Common myeloid progenitor, CD34-positive (primary cell): ENCODE results near the gene FHIT.

Experiments used
- CTCF ChIA-PET: fragments of 350-600 bp; sonication (Branson Sonifier 250); formaldehyde crosslinking; loops from one replicate; lab custom pipeline; 2021; ENCODE audit warnings: antibody characterized with exemption; lab: Charles Lee
- POLR2A ChIA-PET: fragments of 350-600 bp; sonication (Branson Sonifier 250); formaldehyde crosslinking; loops from one replicate; lab custom pipeline; 2021; ENCODE audit warnings: antibody characterized with exemption; lab: Charles Lee
- DNase-seq, 3 donors: peaks; one replicate each; pipeline versions ENCODE4 v3.0.0 to v3.0.0-alpha.2; 2013
- H3K27ac ChIP-seq, 2 experiments: 1 replicate in 1 of 2; 2 replicates in 1 of 2; pipeline ENCODE4 v1.7.0; 2013; ENCODE audit warnings: inconsistent platforms in 2 of 2, low read length in 2 of 2, mild to moderate bottlenecking in 2 of 2, low read depth in 1 of 2, moderate library complexity in 1 of 2; ENCODE audit not compliant: severe bottlenecking in 2 of 2, insufficient read depth in 1 of 2, poor library complexity in 1 of 2
- H3K27me3 ChIP-seq, 5 experiments: replicated peaks in 2 of 5; 1 replicate in 3 of 5; 2 replicates in 2 of 5; pipeline versions ENCODE4 v1.6.1 to v1.7.0; 2013; ENCODE audit warnings: low read length in 4 of 5, mild to moderate bottlenecking in 2 of 5, moderate library complexity in 2 of 5, inconsistent platforms in 1 of 5; ENCODE audit not compliant: insufficient read depth in 5 of 5, control insufficient read depth in 4 of 5
- H3K36me3 ChIP-seq, 4 experiments: 1 replicate in 2 of 4; 2 replicates in 2 of 4; pipeline versions ENCODE4 v1.6.1 to v1.7.0; 2013; ENCODE audit warnings: low read length in 3 of 4, control low read depth in 1 of 4, mild to moderate bottlenecking in 1 of 4; ENCODE audit not compliant: control insufficient read depth in 4 of 4, insufficient read depth in 4 of 4
- H3K4me1 ChIP-seq, 4 experiments: 1 replicate in 3 of 4; 2 replicates in 1 of 4; pipeline versions ENCODE4 v1.6.1 to v1.7.1; 2013; ENCODE audit warnings: low read length in 3 of 4, mild to moderate bottlenecking in 3 of 4, control low read depth in 1 of 4, inconsistent platforms in 1 of 4, moderate library complexity in 1 of 4; ENCODE audit not compliant: control insufficient read depth in 4 of 4, insufficient read depth in 4 of 4; ENCODE audit errors: control extremely low read depth in 1 of 4
- H3K4me3 ChIP-seq, 7 experiments: 1 replicate in 4 of 7; 2 replicates in 3 of 7; pipeline versions ENCODE4 v1.5.1 to v1.7.0; 2013; ENCODE audit warnings: mild to moderate bottlenecking in 7 of 7, low read length in 6 of 7, moderate library complexity in 6 of 7, inconsistent platforms in 2 of 7, low read depth in 2 of 7, control low read depth in 1 of 7; ENCODE audit not compliant: insufficient read depth in 4 of 7, control insufficient read depth in 1 of 7; ENCODE audit errors: extremely low read depth in 1 of 7
- H3K9me3 ChIP-seq, 5 experiments: 1 replicate in 4 of 5; 2 replicates in 1 of 5; pipeline versions ENCODE4 v1.6.1 to v1.7.1; 2013; ENCODE audit warnings: low read length in 4 of 5, mild to moderate bottlenecking in 2 of 5, inconsistent platforms in 1 of 5, low read depth in 1 of 5, moderate library complexity in 1 of 5; ENCODE audit not compliant: control insufficient read depth in 4 of 5, insufficient read depth in 2 of 5; ENCODE audit errors: control extremely low read depth in 1 of 5
- WGBS: methylation state at CpG from one replicate; pipeline ENCODE4 v1.1.5; 2013; ENCODE audit not compliant: insufficient coverage; 5-methylcytosine and 5-hydroxymethylcytosine counted together

Gene FHIT

DNA sequence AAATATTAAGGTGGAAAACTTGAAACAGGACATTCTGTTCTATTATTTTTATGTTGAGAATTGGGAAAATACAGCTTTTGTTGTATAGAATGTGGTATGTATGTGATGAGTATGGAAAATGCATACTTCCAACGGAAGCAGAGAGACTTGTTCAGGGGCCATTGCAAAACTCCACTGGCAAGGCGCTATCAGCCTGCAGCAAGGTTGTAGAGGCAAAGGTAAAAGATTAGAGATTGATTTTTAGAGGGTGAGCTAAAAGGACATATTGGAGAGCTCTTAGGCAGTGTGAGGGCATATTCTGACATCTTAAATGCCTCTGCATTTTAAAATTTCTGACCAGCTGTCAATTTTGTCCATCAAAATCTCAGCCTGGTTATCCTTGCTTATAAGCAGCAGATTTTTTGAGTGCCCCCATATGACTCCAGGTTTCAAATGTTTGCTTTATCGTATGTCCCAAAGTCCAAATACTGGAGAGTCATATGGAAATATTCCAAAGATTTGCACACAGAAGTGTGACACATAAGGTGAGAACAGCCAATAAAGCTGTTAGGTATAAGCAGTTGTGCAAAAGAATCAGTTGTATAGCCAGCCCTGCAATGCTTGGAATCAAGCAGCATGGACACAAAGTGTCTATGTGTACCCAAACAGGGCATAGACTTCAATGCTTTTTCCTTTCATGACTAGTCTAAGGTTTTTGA lies 829.4 kb downstream of the FHIT start:
- POLR2A ChIA-PET = no interaction called here

GRCh38 chr3:60417576-60417975 lies 833.7 kb downstream of the FHIT start:
- POLR2A ChIA-PET = no interaction called here
- 96% methylated on average over 4 of the region's 4 CpGs for WGBS

More for the DNA sequence above, 829.4 kb downstream of the FHIT start:
- H3K4me1 ChIP-seq = no peaks in the 10 kb centered on the region
- H3K27me3 ChIP-seq = no peaks in the 10 kb centered on the region
- CTCF ChIA-PET = no interaction called here
- no peaks in the 10 kb centered on the region for H3K9me3 ChIP-seq
- no peak for DNase-seq
- H3K36me3 ChIP-seq = no peaks in the 10 kb centered on the region
- H3K27ac ChIP-seq = no peak overlapping the region
- no peak overlapping the region for H3K4me3 ChIP-seq
- 100% methylated on average over 2 of the region's 3 CpGs for WGBS

DNA sequence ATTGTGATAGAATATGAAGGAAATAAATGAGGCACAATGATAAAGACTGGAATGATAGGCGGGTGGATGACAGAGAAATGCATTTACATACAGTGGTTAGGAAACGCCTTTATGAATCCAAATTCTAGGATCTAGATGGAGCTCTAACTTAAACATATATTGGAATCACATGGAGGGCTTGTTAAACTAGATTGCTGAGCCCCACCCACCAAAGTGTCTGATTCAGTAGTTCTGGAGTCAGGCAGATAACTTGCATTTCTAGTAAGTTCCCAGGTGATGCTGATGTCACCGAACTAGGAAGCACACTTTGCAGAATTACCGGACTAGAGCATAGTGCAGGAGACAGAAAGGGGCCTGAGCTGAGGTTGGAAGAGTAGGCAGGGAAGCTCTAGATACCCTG lies 837.2 kb downstream of the FHIT start:
- Histone ChIP-seq H3K27me3 (no peaks in the 10 kb centered on the region), H3K36me3 (no peaks in the 10 kb centered on the region), H3K27ac (no peak overlapping the region), H3K9me3 (peaks cover 0 to 2% (median 0%) of the 10 kb centered on the region in 5 experiments), H3K4me3 (no peak overlapping the region), H3K4me1 (no peaks in the 10 kb centered on the region)
- CTCF ChIA-PET = interaction anchor here (0.9 kb wide), 1 partner anchor 919 kb away, joined by 3 read pairs; no protein-coding TSS in a partner anchor
- POLR2A ChIA-PET = no interaction called here
- 97% methylated on average over 4 of the region's 4 CpGs for WGBS
- DNase-seq = no peak

More at GRCh38 chr3:60417576-60417975, 833.7 kb downstream of the FHIT start:
- H3K9me3 ChIP-seq = no peaks in the 10 kb centered on the region
- H3K4me3 ChIP-seq = no peak overlapping the region
- no peaks in the 10 kb centered on the region for H3K4me1 ChIP-seq
- H3K27ac ChIP-seq = no peak overlapping the region
- no peak for DNase-seq
- no peaks in the 10 kb centered on the region for H3K27me3 ChIP-seq
- no peaks in the 10 kb centered on the region for H3K36me3 ChIP-seq
- CTCF ChIA-PET = no interaction called here

DNA sequence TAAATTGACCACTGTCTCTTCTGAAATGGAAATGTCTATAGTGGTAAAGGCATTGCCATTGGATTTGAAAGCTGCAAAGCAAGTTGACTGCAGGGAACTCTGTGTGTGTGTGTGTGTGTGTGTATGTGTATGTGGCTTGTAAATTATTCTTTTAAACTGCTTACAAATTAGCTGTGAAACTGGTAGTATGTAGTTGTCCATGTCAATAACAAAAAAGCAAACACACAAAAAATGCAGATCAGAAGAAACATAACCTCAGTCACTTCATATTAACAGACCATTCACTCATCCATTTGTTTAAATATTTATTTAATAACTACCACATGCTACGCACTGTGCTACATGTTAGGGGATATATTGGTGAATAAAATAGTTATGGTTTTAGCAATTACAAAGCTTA lies 837.7 kb downstream of the FHIT start:
- Histone ChIP-seq H3K9me3 (peaks cover 0 to 2% (median 0%) of the 10 kb centered on the region in 5 experiments), H3K27ac (no peak overlapping the region), H3K4me1 (no peaks in the 10 kb centered on the region), H3K27me3 (no peaks in the 10 kb centered on the region), H3K4me3 (no peak overlapping the region), H3K36me3 (no peaks in the 10 kb centered on the region)
- DNase-seq = no peak
- ChIA-PET POLR2A (no interaction called here), CTCF (interaction anchor here (0.9 kb wide), 1 partner anchor 919 kb away, joined by 3 read pairs; no protein-coding TSS in a partner anchor)
- WGBS = no CpG with 5 or more reads among the region's 1 CpG

DNA sequence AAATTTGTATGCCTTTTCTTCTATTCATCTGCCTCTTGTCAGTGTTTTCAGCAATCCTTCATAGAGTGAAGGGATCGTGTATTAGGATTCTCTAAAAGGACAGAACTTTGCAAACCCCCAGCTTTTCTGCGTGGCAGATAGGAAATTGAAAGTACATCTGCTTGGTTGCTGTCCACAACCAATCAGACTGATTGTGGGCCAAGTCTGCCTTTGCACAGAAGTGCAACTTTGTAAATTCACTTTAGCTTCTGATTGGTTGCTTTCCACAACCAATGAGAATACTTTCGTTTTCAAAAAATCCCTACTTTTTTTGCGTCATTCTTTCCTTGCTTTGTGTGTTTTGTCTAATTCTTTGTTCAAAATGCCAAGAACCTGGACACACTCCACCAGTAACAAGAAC lies 847.4 kb downstream of the FHIT start:
- no peaks in the 10 kb centered on the region for H3K36me3 ChIP-seq
- no peak overlapping the region for H3K27ac ChIP-seq
- ChIA-PET CTCF (no interaction called here), POLR2A (no interaction called here)
- no peaks in the 10 kb centered on the region for H3K27me3 ChIP-seq
- H3K4me1 ChIP-seq = no peaks in the 10 kb centered on the region
- no peak overlapping the region for H3K4me3 ChIP-seq
- no peak for DNase-seq
- H3K9me3 ChIP-seq = peaks cover 0 to 3% (median 0%) of the 10 kb centered on the region in 5 experiments
- 96% methylated on average over 4 of the region's 4 CpGs for WGBS

- Histone ChIP-seq H3K9me3 (peaks cover 0 to 3% (median 0%) of the 10 kb centered on the region in 5 experiments), H3K27ac (no peak overlapping the region), H3K27me3 (no peaks in the 10 kb centered on the region), H3K36me3 (no peaks in the 10 kb centered on the region), H3K4me3 (no peak overlapping the region), H3K4me1 (no peaks in the 10 kb centered on the region)
- ChIA-PET POLR2A (no interaction called here), CTCF (no interaction called here)
- 88% methylated on average over 1 of the region's 2 CpGs for WGBS
- DNase-seq = no peak
Observed at GRCh38 chr3:60402931-60403330, 848.3 kb downstream of the FHIT start.
